K562 (cell line): ENCODE measurements around the gene CCSER2. TPM values are rescaled to one million over a fixed set of nuclear protein-coding genes. Genes with fewer than 3 reads are reported as not detected.
A peak's percentile ranks its signal among the peaks of the same experiment; 100 is the strongest.

Source experiments
- CTCF ChIP-seq, 3 experiments: IDR thresholded peaks in 2 of 3; conservative IDR thresholded peaks in 1 of 3; 2 replicates each; pipeline ENCODE4 v1.5.1; 2011 to 2012; ENCODE audit warnings: low read length in 3 of 3, mild to moderate bottlenecking in 3 of 3, control low read depth in 2 of 3, improper control_type of control experiment in 1 of 3, inconsistent platforms in 1 of 3, low read depth in 1 of 3, mixed read lengths in 1 of 3, moderate library complexity in 1 of 3; ENCODE audit not compliant: insufficient read depth in 2 of 3
- CXXC5 ChIP-seq: fragments of 250-450 bp; sonication (Bioruptor Pico); IDR thresholded peaks from 2 replicates; pipeline ENCODE4 v1.8.0; 2022; ENCODE audit warnings: inconsistent platforms, mild to moderate bottlenecking, moderate library complexity
- MGA ChIP-seq: fragments of 450-650 bp; IDR thresholded peaks from 2 replicates; pipeline ENCODE4 v1.6.1; 2016; ENCODE audit warnings: mild to moderate bottlenecking, moderate library complexity
- NCOR1 ChIP-seq: fragments of 450-650 bp; IDR thresholded peaks from 2 replicates; pipeline ENCODE4 v1.6.1; 2016; ENCODE audit warnings: mild to moderate bottlenecking, moderate library complexity
- NFIC ChIP-seq: fragments of 450-650 bp; IDR thresholded peaks from 2 replicates; pipeline ENCODE4 v1.6.1; 2017; ENCODE audit warnings: mild to moderate bottlenecking, inconsistent platforms
- NR2C2 ChIP-seq, 2 experiments: fragments of 200-800 bp in 1 of 2; sonication (Bioruptor generic) in 1 of 2; sonication (generic) in 1 of 2; formaldehyde crosslinking in 1 of 2; IDR thresholded peaks; 2 replicates each; pipeline versions ENCODE4 v1.6.1 to v1.8.0; 2016 to 2022; ENCODE audit warnings: mild to moderate bottlenecking in 1 of 2, missing compliant biosample characterization in 1 of 2, missing genetic modification characterization in 1 of 2, missing genetic modification reagents in 1 of 2
- RAD21 ChIP-seq, 2 experiments: fragments of 250-450 bp in 1 of 2; fragments of 450-650 bp in 1 of 2; sonication (Bioruptor Pico) in 1 of 2; formaldehyde crosslinking in 1 of 2; IDR thresholded peaks in 1 of 2; conservative IDR thresholded peaks in 1 of 2; 2 replicates each; pipeline versions ENCODE4 v1.4.0 to v1.8.0; 2020 to 2022; ENCODE audit warnings: mild to moderate bottlenecking in 2 of 2, moderate library complexity in 1 of 2
- RBFOX2 ChIP-seq: fragments of 200-400 bp; formaldehyde crosslinking; IDR thresholded peaks from 2 replicates; pipeline ENCODE4 v1.6.1; 2017; ENCODE audit warnings: low read depth, mild to moderate bottlenecking, low read length, moderate library complexity
- RFX1 ChIP-seq: fragments of 450-650 bp; IDR thresholded peaks from 2 replicates; pipeline ENCODE4 v1.6.1; 2016; ENCODE audit warnings: mild to moderate bottlenecking, moderate library complexity
- SAFB2 ChIP-seq: fragments of 200-400 bp; formaldehyde crosslinking; IDR thresholded peaks from 2 replicates; pipeline ENCODE4 v1.6.1; 2018; ENCODE audit warnings: borderline replicate concordance, low read length, low read depth, moderate library complexity; ENCODE audit not compliant: severe bottlenecking
- SMC3 ChIP-seq: conservative IDR thresholded peaks from 2 replicates; pipeline ENCODE4 v1.6.1; 2011; ENCODE audit warnings: low read depth, low read length, improper control_type of control experiment; ENCODE audit not compliant: insufficient read depth
- STAG1 ChIP-seq: sonication (generic); formaldehyde crosslinking; IDR thresholded peaks from 2 replicates; pipeline ENCODE4 v1.5.0; 2020; ENCODE audit warnings: missing genetic modification reagents, borderline replicate concordance
- ZBED1 ChIP-seq: IDR thresholded peaks from 2 replicates; pipeline ENCODE4 v1.6.1; 2014
- ZNF232 ChIP-seq: sonication (generic); formaldehyde crosslinking; IDR thresholded peaks from 2 replicates; pipeline ENCODE4 v1.8.0; 2022; ENCODE audit warnings: mild to moderate bottlenecking, missing genetic modification reagents
- polyA plus RNA-seq, 8 experiments: library from polyadenylated mRNA; depleted of rRNA in 4 of 8; stranded (reverse) in 5 of 8; unstranded in 3 of 8; fragments of >200 nt; fragmentation: Nextera tagmentation in 2 of 8; fragmentation: Illumina TruSeq in 1 of 8; extraction: Ambion mirVana in 2 of 8; extraction: Trizol in 1 of 8; gene quantifications; 2 replicates each; pipeline versions ENCODE4 v1.2.1 to v1.2.3, GENCODE V29; 2011 to 2014; ENCODE audit warnings: inconsistent platforms in 1 of 8, missing spikeins in 1 of 8
- total RNA-seq, 7 experiments: library from RNA; depleted of rRNA in 6 of 7; stranded (reverse); fragments of >200 nt in 6 of 7; fragmentation: Illumina TruSeq in 2 of 7; extraction: Trizol in 2 of 7; gene quantifications; 2 replicates each; pipeline versions ENCODE4 v1.2.1 to v1.2.3, GENCODE V29; 2011 to 2021; ENCODE audit warnings: low replicate concordance in 1 of 7

CCSER2 gene
- total and polyA plus RNA-seq, 9 of the 15 experiments (the other 6 are each of a cell fraction or from before 2014, with no cell fraction given), result 2.7 to 15.1 (median 9.7) TPM

- peak; percentile 44 to 84 for TF ChIP-seq RAD21 (CRISPR knock-in tag; conservative IDR thresholded peaks at IDR 0.05 in 1 of 2, IDR thresholded peaks at IDR 0.05 in 1 of 2)
- TF ChIP-seq ZNF232, result no peak
- no peak for TF ChIP-seq MGA
- no peak for TF ChIP-seq RBFOX2
- no peak for TF ChIP-seq NCOR1
- peak; percentile 12; the same call in 1 of the 2 replicates for TF ChIP-seq STAG1 (CRISPR knock-in tag)
- TF ChIP-seq SAFB2, result no peak
- TF ChIP-seq CTCF (IDR thresholded peaks at IDR 0.05 in 2 of 3, conservative IDR thresholded peaks at IDR 0.05 in 1 of 3; ENCODE audit: insufficient read depth in 2 of 3, low read depth in 1 of 3, low read length in 3 of 3), result peak; percentile 43 to 66 (median 55); a peak in 4 of 6 replicates
- no peak for TF ChIP-seq NFIC
- TF ChIP-seq CXXC5, result no peak
- no peak for TF ChIP-seq ZBED1
- TF ChIP-seq NR2C2 (CRISPR knock-in tag; IDR thresholded peaks at IDR 0.05), result no peak
- TF ChIP-seq NR2C2 (tag; IDR thresholded peaks at IDR 0.05), result no peak
- TF ChIP-seq RFX1, result no peak
- peak; percentile 45; the same call in 1 of the 2 replicates for TF ChIP-seq SMC3
Measured at GRCh38 chr10:84534168-84534567, 205.8 kb downstream of the CCSER2 start (continued).
